Ramos (cell line): Measurements from ENCODE around the gene FBXL17.

Experiments
- in situ Hi-C: fragments of 300-500 bp; cut with MboI; formaldehyde crosslinking; loops from one replicate; pipeline ENCODE4 v1.14.3; 2022; ENCODE audit warnings: low sequenced_read_pairs; ENCODE audit not compliant: unreplicated experiment

Gene FBXL17

GRCh38 chr5:107853696-107854095, 528.2 kb downstream of the FBXL17 start:
- in situ Hi-C loops = no loop called here

- in situ Hi-C loops = no loop called here
Observed at GRCh38 chr5:107853031-107853430, 528.9 kb downstream of the FBXL17 start.

- in situ Hi-C loops = no loop called here
Observed at GRCh38 chr5:107849118-107849517, 532.8 kb downstream of the FBXL17 start.

GRCh38 chr5:107840592-107840991, 541.3 kb downstream of the FBXL17 start:
- in situ Hi-C loops = no loop called here

GRCh38 chr5:107840161-107840560, 541.7 kb downstream of the FBXL17 start:
- in situ Hi-C loops = no loop called here

- in situ Hi-C loops = no loop called here
Observed at GRCh38 chr5:107835096-107835495, 546.8 kb downstream of the FBXL17 start.

GRCh38 chr5:107832746-107833145, 549.2 kb downstream of the FBXL17 start:
- in situ Hi-C loops = no loop called here

- in situ Hi-C loops = no loop called here
Observed at GRCh38 chr5:107831612-107832395, 550.1 kb downstream of the FBXL17 start.

- in situ Hi-C loops = no loop called here
Observed at GRCh38 chr5:107830750-107831149, 551.1 kb downstream of the FBXL17 start.

- in situ Hi-C loops = no loop called here
Observed at GRCh38 chr5:107826311-107827000, 555.4 kb downstream of the FBXL17 start.

GRCh38 chr5:107824821-107825220, 557.1 kb downstream of the FBXL17 start:
- in situ Hi-C loops = no loop called here

- in situ Hi-C loops = no loop called here
Observed at GRCh38 chr5:107821288-107821687, 560.6 kb downstream of the FBXL17 start.

GRCh38 chr5:107820429-107820828, 561.5 kb downstream of the FBXL17 start:
- in situ Hi-C loops = no loop called here

GRCh38 chr5:107817951-107818350, 563.9 kb downstream of the FBXL17 start:
- in situ Hi-C loops = no loop called here

- in situ Hi-C loops = no loop called here
Observed at GRCh38 chr5:107817436-107817835, 564.5 kb downstream of the FBXL17 start.

- in situ Hi-C loops = no loop called here
Observed at GRCh38 chr5:107815109-107815508, 566.8 kb downstream of the FBXL17 start.

GRCh38 chr5:107814183-107814827, 567.6 kb downstream of the FBXL17 start:
- in situ Hi-C loops = no loop called here

GRCh38 chr5:107813559-107813958, 568.3 kb downstream of the FBXL17 start:
- in situ Hi-C loops = no loop called here

GRCh38 chr5:107812570-107813141, 569.2 kb downstream of the FBXL17 start:
- in situ Hi-C loops = no loop called here

GRCh38 chr5:107809201-107810034, 572.5 kb downstream of the FBXL17 start:
- in situ Hi-C loops = no loop called here
